B cell (primary cell): ENCODE results near the gene DSC3. TPM values are rescaled to one million over a fixed set of nuclear protein-coding genes. Genes with fewer than 3 reads are reported as not detected.

Source experiments
- ATAC-seq: fragments of 200-7000 bp; cut with Tn5 transposase; one replicate; pipeline ENCODE4 v1.10.0; 2021; ENCODE audit warnings: low read depth, mild to moderate bottlenecking, moderate number of reproducible peaks, moderate library complexity
- CTCF ChIA-PET: fragments of 350-600 bp; sonication (Branson Sonifier 250); formaldehyde crosslinking; loops from one replicate; lab custom pipeline; 2021; ENCODE audit warnings: antibody characterized with exemption, inconsistent platforms; lab: Charles Lee
- POLR2A ChIA-PET: fragments of 350-600 bp; sonication (Branson Sonifier 250); formaldehyde crosslinking; loops from one replicate; lab custom pipeline; 2021; ENCODE audit warnings: antibody characterized with exemption; lab: Charles Lee
- DNase-seq: peaks from one replicate; pipeline ENCODE4 v3.0.0; 2013
- H2AFZ ChIP-seq: 2 replicates; pipeline ENCODE4 v1.6.1; 2012; ENCODE audit warnings: mild to moderate bottlenecking, low read depth, low read length; ENCODE audit not compliant: insufficient read depth, poor library complexity, severe bottlenecking
- H3K27ac ChIP-seq, 2 donors: 1 replicate in 1 of 2; 2 replicates in 1 of 2; pipeline ENCODE4 v1.5.1; 2012 to 2013; ENCODE audit warnings: low read length in 2 of 2, mild to moderate bottlenecking in 2 of 2, moderate library complexity in 1 of 2
- H3K27me3 ChIP-seq, 4 experiments: fragments of 200-600 bp in 1 of 4; sonication (generic) in 1 of 4; replicated peaks in 1 of 4; 1 replicate in 2 of 4; 2 replicates in 2 of 4; pipeline versions ENCODE4 v1.6.1 to v1.7.0; 2013 to 2016; ENCODE audit warnings: low read length in 3 of 4, mild to moderate bottlenecking in 2 of 4, mixed read lengths in 1 of 4, moderate library complexity in 1 of 4; ENCODE audit not compliant: insufficient read depth in 4 of 4, control insufficient read depth in 3 of 4; ENCODE audit errors: control extremely low read depth in 1 of 4
- H3K36me3 ChIP-seq, 2 experiments: replicated peaks in 1 of 2; 1 replicate in 1 of 2; 2 replicates in 1 of 2; pipeline versions ENCODE4 v1.6.1 to v1.7.1; 2013; ENCODE audit warnings: low read length in 1 of 2; ENCODE audit not compliant: insufficient read depth in 2 of 2, control insufficient read depth in 1 of 2; ENCODE audit errors: control extremely low read depth in 1 of 2, extremely low read depth in 1 of 2
- H3K4me1 ChIP-seq, 2 donors: fragments of 200-600 bp in 1 of 2; sonication (generic) in 1 of 2; 1 replicate in 1 of 2; 2 replicates in 1 of 2; pipeline versions ENCODE4 v1.5.1 to v1.6.1; 2013 to 2017; ENCODE audit warnings: low read length in 2 of 2; ENCODE audit not compliant: control insufficient read depth in 2 of 2, insufficient read depth in 2 of 2
- H3K4me2 ChIP-seq: replicated peaks from 2 replicates; pipeline ENCODE3; 2012; ENCODE audit warnings: mild to moderate bottlenecking, low read depth, low read length; ENCODE audit not compliant: poor library complexity, severe bottlenecking
- H3K4me3 ChIP-seq, 5 experiments: fragments of 200-600 bp in 1 of 5; sonication (generic) in 1 of 5; 1 replicate in 3 of 5; 2 replicates in 2 of 5; pipeline versions ENCODE4 v1.5.1 to v1.7.0; 2011 to 2016; ENCODE audit warnings: low read length in 4 of 5, mild to moderate bottlenecking in 4 of 5, low read depth in 2 of 5, control low read depth in 1 of 5, moderate library complexity in 1 of 5; ENCODE audit not compliant: insufficient read depth in 1 of 5; ENCODE audit errors: control extremely low read depth in 1 of 5, extremely low read depth in 1 of 5
- H3K79me2 ChIP-seq: fragments of 200-600 bp; sonication (generic); one replicate; pipeline ENCODE4 v1.6.0; 2016; ENCODE audit warnings: low read length; ENCODE audit not compliant: control insufficient read depth, insufficient read depth
- H3K9ac ChIP-seq: fragments of 200-600 bp; sonication (generic); 2 replicates; pipeline ENCODE4 v1.6.1; 2017; ENCODE audit warnings: mild to moderate bottlenecking, low read length, moderate library complexity
- H3K9me3 ChIP-seq, 3 donors: one replicate each; pipeline versions ENCODE4 v1.6.1 to v1.7.1; 2013; ENCODE audit warnings: low read length in 2 of 3; ENCODE audit not compliant: control insufficient read depth in 2 of 3, insufficient read depth in 1 of 3; ENCODE audit errors: control extremely low read depth in 1 of 3
- H4K20me1 ChIP-seq: 2 replicates; pipeline ENCODE4 v1.6.0; 2012; ENCODE audit warnings: mild to moderate bottlenecking, low read length; ENCODE audit not compliant: insufficient read depth, control insufficient read depth, poor library complexity, severe bottlenecking
- H3K27ac Mint-ChIP-seq: one replicate; pipeline ENCODE4 v1.8.0; 2021; ENCODE audit warnings: mixed read lengths
- H3K27me3 Mint-ChIP-seq: one replicate; pipeline ENCODE4 v1.8.0; 2021; ENCODE audit warnings: mixed read lengths
- H3K4me1 Mint-ChIP-seq: one replicate; pipeline ENCODE4 v1.8.0; 2021; ENCODE audit warnings: mixed read lengths
- H3K4me3 Mint-ChIP-seq: one replicate; pipeline ENCODE4 v1.8.0; 2021; ENCODE audit warnings: mixed read lengths
- H3K9me3 Mint-ChIP-seq: one replicate; pipeline ENCODE4 v1.8.0; 2022; ENCODE audit warnings: mixed read lengths; ENCODE audit not compliant: insufficient read depth
- EZH2 ChIP-seq: IDR thresholded peaks from 2 replicates; pipeline ENCODE4 v1.6.1; 2012; ENCODE audit warnings: borderline replicate concordance, low read depth, mild to moderate bottlenecking, moderate library complexity, low read length; ENCODE audit not compliant: insufficient read depth, poor library complexity, severe bottlenecking
- WGBS: methylation state at CpG from one replicate; pipeline ENCODE4 v1.1.5; 2013; ENCODE audit warnings: missing lambda C conversion rate; ENCODE audit not compliant: insufficient coverage; 5-methylcytosine and 5-hydroxymethylcytosine counted together
- intact Hi-C: fragments of 100-400 bp; cut with micrococcal nuclease; formaldehyde crosslinking; loops from one replicate; pipeline ENCODE4 v1.10.0; 2022
- polyA plus RNA-seq: library from polyadenylated mRNA; depleted of rRNA; stranded (reverse); fragments of >200 nt; gene quantifications from 2 replicates; pipeline ENCODE4 v1.2.3, GENCODE V29; 2012
- total RNA-seq, 2 donors: library from RNA; stranded (reverse); fragments of 120-200 nt in 1 of 2; gene quantifications; 1 replicate in 1 of 2; 2 replicates in 1 of 2; pipeline versions ENCODE4 v1.2.3 to v1.2.4, GENCODE V29; 2013 to 2022
- TF ChIP-seq, protein P1 (sequence below): fragments of 200-600 bp; IDR thresholded peaks from one replicate; pipeline ENCODE4 v1.8.0; 2022; ENCODE audit warnings: antibody characterized with exemption, mild to moderate bottlenecking

DSC3 gene
- total and polyA plus RNA-seq, 2 donors (not counting 1 experiment from before 2014, with no cell fraction given) = not detected

- peaks cover 0 to 10% (median 4%) of the 10 kb centered on the region in 4 experiments for H3K27me3 ChIP-seq
- no peaks in the 10 kb centered on the region for H4K20me1 ChIP-seq
- Mint-ChIP-seq H3K4me3 (no peak overlapping the region), H3K9me3 (peaks cover under 1% of the 10 kb centered on the region), H3K4me1 (no peaks in the 10 kb centered on the region), H3K27me3 (peaks cover 19% of the 10 kb centered on the region), H3K27ac (no peak overlapping the region)
- no peak for DNase-seq
- H3K4me1 ChIP-seq = no peaks in the 10 kb centered on the region
- ATAC-seq = no peak
- H3K9ac ChIP-seq = no peak overlapping the region
- POLR2A ChIA-PET = interaction anchor here (0.5 kb wide), 1 partner anchor 27 kb away, joined by 3 read pairs; no protein-coding TSS in a partner anchor
- H3K36me3 ChIP-seq = no peaks in the 10 kb centered on the region
- no peak overlapping the region for H3K27ac ChIP-seq
- H3K9me3 ChIP-seq = peaks cover 0 to 9% (median 0%) of the 10 kb centered on the region in 3 donors
- no peak overlapping the region for H3K4me2 ChIP-seq
- intact Hi-C loops = no loop called here
- CTCF ChIA-PET = no interaction called here
- H2AFZ ChIP-seq = no peak overlapping the region
- H3K4me3 ChIP-seq = no peak overlapping the region
- no peaks in the 10 kb centered on the region for H3K79me2 ChIP-seq
- no peak for TF ChIP-seq EZH2
- TF ChIP-seq, protein P1, sequence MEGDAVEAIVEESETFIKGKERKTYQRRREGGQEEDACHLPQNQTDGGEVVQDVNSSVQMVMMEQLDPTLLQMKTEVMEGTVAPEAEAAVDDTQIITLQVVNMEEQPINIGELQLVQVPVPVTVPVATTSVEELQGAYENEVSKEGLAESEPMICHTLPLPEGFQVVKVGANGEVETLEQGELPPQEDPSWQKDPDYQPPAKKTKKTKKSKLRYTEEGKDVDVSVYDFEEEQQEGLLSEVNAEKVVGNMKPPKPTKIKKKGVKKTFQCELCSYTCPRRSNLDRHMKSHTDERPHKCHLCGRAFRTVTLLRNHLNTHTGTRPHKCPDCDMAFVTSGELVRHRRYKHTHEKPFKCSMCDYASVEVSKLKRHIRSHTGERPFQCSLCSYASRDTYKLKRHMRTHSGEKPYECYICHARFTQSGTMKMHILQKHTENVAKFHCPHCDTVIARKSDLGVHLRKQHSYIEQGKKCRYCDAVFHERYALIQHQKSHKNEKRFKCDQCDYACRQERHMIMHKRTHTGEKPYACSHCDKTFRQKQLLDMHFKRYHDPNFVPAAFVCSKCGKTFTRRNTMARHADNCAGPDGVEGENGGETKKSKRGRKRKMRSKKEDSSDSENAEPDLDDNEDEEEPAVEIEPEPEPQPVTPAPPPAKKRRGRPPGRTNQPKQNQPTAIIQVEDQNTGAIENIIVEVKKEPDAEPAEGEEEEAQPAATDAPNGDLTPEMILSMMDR = no peak
Measured at GRCh38 chr18:31046916-31047315, 4.4 kb upstream of the DSC3 start.

GRCh38 chr18:31045599-31045998, 3.1 kb upstream of the DSC3 start:
- POLR2A ChIA-PET = no interaction called here
- no peak overlapping the region for H3K27ac Mint-ChIP-seq
- H3K9ac ChIP-seq = no peak overlapping the region

More at GRCh38 chr18:31045599-31045998, 3.1 kb upstream of the DSC3 start:
- Histone ChIP-seq H3K27me3 (peaks cover 0 to 23% (median 9%) of the 10 kb centered on the region in 4 experiments), H3K4me3 (no peak overlapping the region), H3K9me3 (peaks cover 0 to 15% (median 0%) of the 10 kb centered on the region in 3 donors), H4K20me1 (no peaks in the 10 kb centered on the region), H3K79me2 (no peaks in the 10 kb centered on the region), H3K27ac (no peak overlapping the region), H3K4me2 (no peak overlapping the region), H2AFZ (no peak overlapping the region), H3K4me1 (no peaks in the 10 kb centered on the region), H3K36me3 (no peaks in the 10 kb centered on the region)
- DNase-seq = no peak
- intact Hi-C loops = no loop called here
- CTCF ChIA-PET = no interaction called here
- TF ChIP-seq EZH2 = no peak
- TF ChIP-seq, protein P1 = no peak
- WGBS = 81% methylated on average over 2 of the region's 6 CpGs
- Mint-ChIP-seq H3K4me3 (no peak overlapping the region), H3K9me3 (no peaks in the 10 kb centered on the region), H3K4me1 (no peaks in the 10 kb centered on the region), H3K27me3 (peaks cover 32% of the 10 kb centered on the region)
- ATAC-seq = no peak
